ENCODE data around the gene CFAP65. TPM values are rescaled to one million over a fixed set of nuclear protein-coding genes. Genes with fewer than 3 reads are reported as not detected.
A peak's percentile ranks its signal among the peaks of the same experiment; 100 is the strongest.

Gene CFAP65
- total RNA-seq, 4 donors from 2014 or later, result under 0.01 to 1.3 (median 0.78) TPM; not detected in 1

GRCh38 chr2:219049282-219049681 is 8.0 kb upstream of the CFAP65 start:
- intact Hi-C loops (cut with DNase I), result no loop called here
- TF ChIP-seq CTCF (IDR thresholded peaks at IDR 0.05), result no peak
- TF ChIP-seq POLR2A (IDR thresholded peaks at IDR 0.05), result no peak
- DNase-seq, result no peak
- Histone ChIP-seq H3K36me3 (no peaks in the 10 kb centered on the region), H3K4me1 (no peaks in the 10 kb centered on the region), H3K4me3 (replicated peaks in 1 of 3) (no peak overlapping the region), H3K27me3 (no peaks in the 10 kb centered on the region), H3K27ac (no peak overlapping the region), H3K9me3 (no peaks in the 10 kb centered on the region)
- 67 to 76% methylated on average over 6 of the region's 6 CpGs for WGBS, 2 donors

GRCh38 chr2:219045937-219046550 is 4.7 kb upstream of the CFAP65 start:
- 4 to 6% methylated on average over 6 of the region's 6 CpGs for WGBS, 2 donors
- intact Hi-C loops (cut with DNase I), result no loop called here
- H3K9me3 ChIP-seq, result no peaks in the 10 kb centered on the region

GRCh38 chr2:219042750-219043149 is 1.4 kb upstream of the CFAP65 start:
- DNase-seq, result no peak
- H3K36me3 ChIP-seq, result no peaks in the 10 kb centered on the region
- H3K4me3 ChIP-seq (replicated peaks in 1 of 3), result no peak overlapping the region
- H3K4me1 ChIP-seq, result no peaks in the 10 kb centered on the region
- no peak for TF ChIP-seq POLR2A (IDR thresholded peaks at IDR 0.05)
- TF ChIP-seq CTCF (IDR thresholded peaks at IDR 0.05), result no peak
- H3K9me3 ChIP-seq, result no peaks in the 10 kb centered on the region
- intact Hi-C loops (cut with DNase I), result no loop called here
- WGBS, 2 donors, result 71 to 86% methylated on average over 2 of the region's 2 CpGs
- no peak overlapping the region for H3K27ac ChIP-seq
- H3K27me3 ChIP-seq, result no peaks in the 10 kb centered on the region

More at GRCh38 chr2:219045937-219046550, 4.7 kb upstream of the CFAP65 start:
- peak in 1 of 2 donors; percentile 30 for DNase-seq
- Histone ChIP-seq H3K4me1 (no peaks in the 10 kb centered on the region), H3K4me3 (replicated peaks in 1 of 3) (no peak overlapping the region), H3K36me3 (no peaks in the 10 kb centered on the region), H3K27me3 (no peaks in the 10 kb centered on the region), H3K27ac (no peak overlapping the region)
- no peak for TF ChIP-seq CTCF (IDR thresholded peaks at IDR 0.05)
- no peak for TF ChIP-seq POLR2A (IDR thresholded peaks at IDR 0.05)

- intact Hi-C loops (cut with DNase I), result no loop called here
- no peaks in the 10 kb centered on the region for H3K9me3 ChIP-seq
- H3K4me1 ChIP-seq, result no peaks in the 10 kb centered on the region
- 71 to 80% methylated on average over 4 of the region's 4 CpGs for WGBS, 2 donors
- no peak for DNase-seq
- H3K36me3 ChIP-seq, result no peaks in the 10 kb centered on the region
- TF ChIP-seq CTCF (IDR thresholded peaks at IDR 0.05) (no peak), POLR2A (IDR thresholded peaks at IDR 0.05) (no peak)
- no peak overlapping the region for H3K27ac ChIP-seq
- no peaks in the 10 kb centered on the region for H3K27me3 ChIP-seq
- H3K4me3 ChIP-seq (replicated peaks in 1 of 3), result no peak overlapping the region
These were observed 841 bp upstream of the CFAP65 start for GRCh38 chr2:219042157-219042556.

GRCh38 chr2:219038600-219038999 is 2.7 kb downstream of the CFAP65 start:
- WGBS, 2 donors, result 10 to 14% methylated on average over 1 of the region's 1 CpG
- Histone ChIP-seq H3K36me3 (no peaks in the 10 kb centered on the region), H3K4me1 (no peaks in the 10 kb centered on the region), H3K27ac (no peak overlapping the region), H3K27me3 (no peaks in the 10 kb centered on the region), H3K9me3 (no peaks in the 10 kb centered on the region), H3K4me3 (replicated peaks in 1 of 3) (no peak overlapping the region)
- TF ChIP-seq POLR2A (IDR thresholded peaks at IDR 0.05) (no peak), CTCF (IDR thresholded peaks at IDR 0.05) (no peak)
- no peak for DNase-seq
- intact Hi-C loops (cut with DNase I), result no loop called here
